ENCODE results near the gene FILIP1L. TPM values are rescaled to one million over a fixed set of nuclear protein-coding genes. Genes with fewer than 3 reads are reported as not detected.

Gene FILIP1L
- 2.5 TPM for polyA plus RNA-seq (2013, experiment 1 of 4)
- 1.2 TPM for polyA plus RNA-seq (2013, experiment 2 of 4)
- 3.0 TPM for polyA plus RNA-seq (2013, experiment 3 of 4)
- polyA plus RNA-seq (2013, experiment 4 of 4) = 2.6 TPM

DNA sequence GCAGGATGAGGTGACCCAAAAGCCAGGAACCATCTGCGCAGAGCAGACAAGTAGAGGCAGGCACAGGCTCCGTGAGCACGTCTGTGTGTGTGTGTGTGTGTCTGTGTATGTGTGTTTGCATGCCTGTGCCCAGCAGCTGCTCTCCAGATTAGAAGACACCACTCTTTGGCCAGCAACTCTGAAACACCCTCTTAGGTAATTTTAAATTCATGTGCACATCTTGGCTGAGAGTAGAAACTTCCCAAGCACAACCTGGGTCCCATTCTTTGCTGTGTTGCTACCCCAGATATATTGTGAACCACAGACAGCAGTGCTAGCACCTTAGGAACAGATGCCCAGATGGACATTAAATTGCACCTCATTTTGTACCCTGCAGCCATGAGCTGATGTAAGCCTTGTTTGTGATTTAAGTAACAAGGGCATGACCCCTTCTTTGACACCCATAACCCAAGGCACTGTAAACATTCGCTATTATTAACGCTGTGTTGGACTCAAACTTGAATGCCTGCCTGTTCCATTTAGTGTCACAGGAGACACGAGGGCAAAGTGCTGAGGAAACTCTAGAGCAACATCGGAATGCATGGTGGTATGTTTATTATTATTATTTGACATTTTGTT lies at the start of gene FILIP1L:
TSS of gene FILIP1L (minus strand) at position 89 of the 618 bp plus-strand sequence.
- H3K4me1 ChIP-seq (ENCODE audit: control insufficient read depth, insufficient read depth, low read length) = no peaks in the 10 kb centered on the region
- H3K4me3 ChIP-seq (ENCODE audit: insufficient read depth, low read depth, low read length) = no peak within 1 kb of the TSS
- WGBS, 2 experiments = 93 to 94% methylated on average over 6 of the region's 7 CpGs
- H3K9me3 ChIP-seq (ENCODE audit: control insufficient read depth, low read length) = no peaks in the 10 kb centered on the region
- no peaks in the 10 kb centered on the region for H3K27me3 ChIP-seq (ENCODE audit: control insufficient read depth, insufficient read depth, low read length, poor library complexity, severe bottlenecking)
- H3K36me3 ChIP-seq (ENCODE audit: control insufficient read depth, insufficient read depth, low read length) = no peaks in the 10 kb centered on the region
- H3K27ac ChIP-seq (ENCODE audit: insufficient read depth, low read depth, low read length, poor library complexity, severe bottlenecking) = no peak within 1 kb of the TSS

DNA sequence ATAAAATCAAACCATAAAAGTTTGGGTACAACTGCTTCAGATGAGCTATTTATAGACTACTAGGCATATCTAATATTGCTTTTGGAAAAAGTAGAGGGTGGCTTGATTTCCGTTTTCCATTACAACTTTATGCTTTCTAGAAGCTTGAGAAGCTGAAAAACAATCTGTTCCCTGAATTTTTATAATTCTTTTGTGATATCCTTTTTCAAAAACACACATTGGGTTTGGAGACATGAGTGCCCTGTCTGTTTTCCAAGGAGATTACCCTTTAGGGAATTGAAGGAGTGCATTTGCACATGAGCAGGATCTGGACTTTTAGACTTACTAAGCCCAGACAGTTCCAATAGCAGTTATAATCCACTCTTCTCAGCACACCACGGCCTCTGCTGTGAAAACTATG lies 49.5 kb upstream of the FILIP1L start:
- no peaks in the 10 kb centered on the region for H3K4me1 ChIP-seq (ENCODE audit: control insufficient read depth, insufficient read depth, low read length)
- no peaks in the 10 kb centered on the region for H3K9me3 ChIP-seq (ENCODE audit: control insufficient read depth, low read length)
- H3K4me3 ChIP-seq (ENCODE audit: insufficient read depth, low read depth, low read length) = no peak overlapping the region
- no peaks in the 10 kb centered on the region for H3K36me3 ChIP-seq (ENCODE audit: control insufficient read depth, insufficient read depth, low read length)
- H3K27me3 ChIP-seq (ENCODE audit: control insufficient read depth, insufficient read depth, low read length, poor library complexity, severe bottlenecking) = no peaks in the 10 kb centered on the region
- WGBS, 2 experiments = 87 to 90% methylated on average over 1 to 2 of the region's 2 CpGs
- H3K27ac ChIP-seq (ENCODE audit: insufficient read depth, low read depth, low read length, poor library complexity, severe bottlenecking) = no peak overlapping the region

GRCh38 chr3:100160521-100160920 lies 46.2 kb upstream of the FILIP1L start:
- Histone ChIP-seq H3K27ac (ENCODE audit: insufficient read depth, low read depth, low read length, poor library complexity, severe bottlenecking) (no peak overlapping the region), H3K4me3 (ENCODE audit: insufficient read depth, low read depth, low read length) (no peak overlapping the region), H3K4me1 (ENCODE audit: control insufficient read depth, insufficient read depth, low read length) (no peaks in the 10 kb centered on the region), H3K9me3 (ENCODE audit: control insufficient read depth, low read length) (no peaks in the 10 kb centered on the region), H3K36me3 (ENCODE audit: control insufficient read depth, insufficient read depth, low read length) (no peaks in the 10 kb centered on the region), H3K27me3 (ENCODE audit: control insufficient read depth, insufficient read depth, low read length, poor library complexity, severe bottlenecking) (no peaks in the 10 kb centered on the region)
- WGBS, 2 experiments = 78 to 100% methylated on average over 1 of the region's 2 CpGs

GRCh38 chr3:100159331-100160153 lies 45.2 kb upstream of the FILIP1L start:
- WGBS, 2 experiments = 94 to 97% methylated on average over 2 to 3 of the region's 4 CpGs
- Histone ChIP-seq H3K4me3 (ENCODE audit: insufficient read depth, low read depth, low read length) (no peak overlapping the region), H3K27me3 (ENCODE audit: control insufficient read depth, insufficient read depth, low read length, poor library complexity, severe bottlenecking) (no peaks in the 10 kb centered on the region), H3K9me3 (ENCODE audit: control insufficient read depth, low read length) (no peaks in the 10 kb centered on the region), H3K4me1 (ENCODE audit: control insufficient read depth, insufficient read depth, low read length) (no peaks in the 10 kb centered on the region), H3K36me3 (ENCODE audit: control insufficient read depth, insufficient read depth, low read length) (no peaks in the 10 kb centered on the region), H3K27ac (ENCODE audit: insufficient read depth, low read depth, low read length, poor library complexity, severe bottlenecking) (no peak overlapping the region)

GRCh38 chr3:100158918-100159330 lies 44.6 kb upstream of the FILIP1L start:
- no peaks in the 10 kb centered on the region for H3K9me3 ChIP-seq (ENCODE audit: control insufficient read depth, low read length)
- no peak overlapping the region for H3K27ac ChIP-seq (ENCODE audit: insufficient read depth, low read depth, low read length, poor library complexity, severe bottlenecking)
- no peaks in the 10 kb centered on the region for H3K4me1 ChIP-seq (ENCODE audit: control insufficient read depth, insufficient read depth, low read length)
- H3K27me3 ChIP-seq (ENCODE audit: control insufficient read depth, insufficient read depth, low read length, poor library complexity, severe bottlenecking) = no peaks in the 10 kb centered on the region
- H3K36me3 ChIP-seq (ENCODE audit: control insufficient read depth, insufficient read depth, low read length) = no peaks in the 10 kb centered on the region
- no peak overlapping the region for H3K4me3 ChIP-seq (ENCODE audit: insufficient read depth, low read depth, low read length)
- 97% methylated on average over 2 of the region's 2 CpGs for WGBS, 2 experiments

- no peaks in the 10 kb centered on the region for H3K36me3 ChIP-seq (ENCODE audit: control insufficient read depth, insufficient read depth, low read length)
- 92 to 93% methylated on average over 2 of the region's 2 CpGs for WGBS, 2 experiments
- H3K27me3 ChIP-seq (ENCODE audit: control insufficient read depth, insufficient read depth, low read length, poor library complexity, severe bottlenecking) = no peaks in the 10 kb centered on the region
- H3K4me1 ChIP-seq (ENCODE audit: control insufficient read depth, insufficient read depth, low read length) = no peaks in the 10 kb centered on the region
- no peak overlapping the region for H3K4me3 ChIP-seq (ENCODE audit: insufficient read depth, low read depth, low read length)
- H3K27ac ChIP-seq (ENCODE audit: insufficient read depth, low read depth, low read length, poor library complexity, severe bottlenecking) = no peak overlapping the region
- no peaks in the 10 kb centered on the region for H3K9me3 ChIP-seq (ENCODE audit: control insufficient read depth, low read length)
Observed at GRCh38 chr3:100157685-100158084, 43.4 kb upstream of the FILIP1L start.

- no peak overlapping the region for H3K4me3 ChIP-seq (ENCODE audit: insufficient read depth, low read depth, low read length)
- no peaks in the 10 kb centered on the region for H3K27me3 ChIP-seq (ENCODE audit: control insufficient read depth, insufficient read depth, low read length, poor library complexity, severe bottlenecking)
- H3K9me3 ChIP-seq (ENCODE audit: control insufficient read depth, low read length) = no peaks in the 10 kb centered on the region
- no peak overlapping the region for H3K27ac ChIP-seq (ENCODE audit: insufficient read depth, low read depth, low read length, poor library complexity, severe bottlenecking)
- no peaks in the 10 kb centered on the region for H3K36me3 ChIP-seq (ENCODE audit: control insufficient read depth, insufficient read depth, low read length)
- no peaks in the 10 kb centered on the region for H3K4me1 ChIP-seq (ENCODE audit: control insufficient read depth, insufficient read depth, low read length)
Observed at GRCh38 chr3:100155590-100155989, 41.3 kb upstream of the FILIP1L start.

- Histone ChIP-seq H3K27me3 (ENCODE audit: control insufficient read depth, insufficient read depth, low read length, poor library complexity, severe bottlenecking) (no peaks in the 10 kb centered on the region), H3K4me1 (ENCODE audit: control insufficient read depth, insufficient read depth, low read length) (no peaks in the 10 kb centered on the region), H3K36me3 (ENCODE audit: control insufficient read depth, insufficient read depth, low read length) (no peaks in the 10 kb centered on the region), H3K9me3 (ENCODE audit: control insufficient read depth, low read length) (no peaks in the 10 kb centered on the region), H3K4me3 (ENCODE audit: insufficient read depth, low read depth, low read length) (no peak overlapping the region), H3K27ac (ENCODE audit: insufficient read depth, low read depth, low read length, poor library complexity, severe bottlenecking) (no peak overlapping the region)
Observed at GRCh38 chr3:100155128-100155527, 40.8 kb upstream of the FILIP1L start.

DNA sequence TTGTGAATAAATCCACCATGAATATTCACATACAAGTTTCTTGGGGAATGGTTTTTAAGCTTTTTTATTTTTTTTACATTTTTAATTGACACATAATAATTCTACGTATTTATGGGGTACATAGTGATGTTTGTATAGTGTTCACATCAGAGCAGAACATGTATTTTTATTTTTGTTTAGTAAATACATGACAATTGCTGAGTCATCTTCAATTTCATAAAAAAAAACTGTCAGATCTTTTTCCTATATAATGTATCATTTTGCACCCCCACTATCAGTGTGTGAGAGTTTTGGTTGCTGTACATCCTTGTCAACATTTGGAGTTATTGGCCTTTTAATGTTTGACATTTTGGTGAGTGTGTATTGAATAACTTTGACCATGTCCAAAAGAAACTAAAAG lies 39.9 kb upstream of the FILIP1L start:
- WGBS, 2 experiments = no CpG with 5 or more reads among the region's 1 CpG
- Histone ChIP-seq H3K4me1 (ENCODE audit: control insufficient read depth, insufficient read depth, low read length) (no peaks in the 10 kb centered on the region), H3K9me3 (ENCODE audit: control insufficient read depth, low read length) (no peaks in the 10 kb centered on the region), H3K36me3 (ENCODE audit: control insufficient read depth, insufficient read depth, low read length) (no peaks in the 10 kb centered on the region), H3K4me3 (ENCODE audit: insufficient read depth, low read depth, low read length) (no peak overlapping the region), H3K27ac (ENCODE audit: insufficient read depth, low read depth, low read length, poor library complexity, severe bottlenecking) (no peak overlapping the region), H3K27me3 (ENCODE audit: control insufficient read depth, insufficient read depth, low read length, poor library complexity, severe bottlenecking) (no peaks in the 10 kb centered on the region)

DNA sequence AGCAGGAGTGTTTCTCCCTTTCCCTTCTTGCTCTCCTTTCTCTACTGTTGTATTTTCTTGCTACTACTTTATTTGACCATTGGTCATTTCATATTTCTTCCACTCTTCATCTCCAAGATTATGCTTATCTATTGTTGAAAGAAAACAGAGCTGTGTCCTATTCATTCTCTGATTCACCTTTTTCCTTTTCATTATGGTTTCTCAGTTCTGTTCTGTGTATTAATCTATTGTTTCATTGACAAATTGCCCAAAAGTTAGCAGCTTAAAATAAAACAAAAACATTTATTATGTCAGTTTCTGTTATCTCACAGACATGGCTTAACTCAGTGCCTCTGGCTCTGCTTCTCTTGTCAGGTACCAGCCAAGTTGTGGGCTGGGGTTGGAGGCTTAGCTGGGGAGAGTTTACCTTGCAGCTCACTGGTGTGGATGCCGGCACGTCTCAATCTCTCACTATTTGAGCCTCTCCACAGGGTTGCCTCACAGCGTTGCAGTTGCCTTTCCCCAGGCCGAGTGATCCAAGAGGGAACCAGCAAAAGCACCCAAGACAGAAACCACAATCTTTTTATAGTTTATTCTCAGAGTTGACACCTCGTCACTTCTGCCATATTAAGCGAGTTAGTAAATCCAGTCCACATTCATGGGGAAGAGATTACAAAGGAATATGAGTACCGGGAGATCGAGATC lies 36.9 kb upstream of the FILIP1L start:
- 80% methylated on average over 8 of the region's 8 CpGs for WGBS, 2 experiments
- no peak overlapping the region for H3K27ac ChIP-seq (ENCODE audit: insufficient read depth, low read depth, low read length, poor library complexity, severe bottlenecking)

More for the DNA sequence above, 36.9 kb upstream of the FILIP1L start:
- Histone ChIP-seq H3K4me3 (ENCODE audit: insufficient read depth, low read depth, low read length) (no peak overlapping the region), H3K4me1 (ENCODE audit: control insufficient read depth, insufficient read depth, low read length) (no peaks in the 10 kb centered on the region), H3K9me3 (ENCODE audit: control insufficient read depth, low read length) (no peaks in the 10 kb centered on the region), H3K36me3 (ENCODE audit: control insufficient read depth, insufficient read depth, low read length) (no peaks in the 10 kb centered on the region), H3K27me3 (ENCODE audit: control insufficient read depth, insufficient read depth, low read length, poor library complexity, severe bottlenecking) (no peaks in the 10 kb centered on the region)

Data from ectodermal cell (in vitro differentiated cells).